HG02763 (cell line): ENCODE results near the gene SDHAF3.

Experiments
- ATAC-seq: cut with Tn5 transposase; IDR thresholded peaks from one replicate; pipeline ENCODE4 v1.9.1; 2021; ENCODE audit warnings: mild to moderate bottlenecking, moderate library complexity; ENCODE audit not compliant: unreplicated experiment

Gene SDHAF3

GRCh38 chr7:97215556-97215955 is 98.1 kb downstream of the SDHAF3 start:
- no peak for ATAC-seq

DNA sequence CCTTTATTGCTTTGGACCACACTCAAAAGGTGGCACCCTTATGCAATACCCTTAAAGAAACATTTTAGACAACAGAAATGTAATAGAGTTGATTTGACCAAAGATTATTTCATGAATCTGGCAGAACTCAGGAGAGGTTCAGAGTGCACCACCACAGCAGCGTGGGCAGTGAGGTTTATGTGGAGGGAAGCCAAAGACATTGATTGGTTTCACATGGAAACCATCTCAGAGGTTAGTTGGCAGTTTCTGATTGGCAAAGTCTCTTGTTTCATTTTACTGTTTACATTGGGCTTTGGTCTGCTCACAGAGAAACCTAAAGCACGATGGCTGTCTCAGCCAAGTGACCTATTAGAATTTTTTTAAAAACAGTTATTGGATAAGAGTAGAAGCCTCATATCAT is 101.3 kb downstream of the SDHAF3 start:
- ATAC-seq, result no peak

- ATAC-seq, result no peak
Measured at GRCh38 chr7:97219237-97219636, 101.7 kb downstream of the SDHAF3 start.

DNA sequence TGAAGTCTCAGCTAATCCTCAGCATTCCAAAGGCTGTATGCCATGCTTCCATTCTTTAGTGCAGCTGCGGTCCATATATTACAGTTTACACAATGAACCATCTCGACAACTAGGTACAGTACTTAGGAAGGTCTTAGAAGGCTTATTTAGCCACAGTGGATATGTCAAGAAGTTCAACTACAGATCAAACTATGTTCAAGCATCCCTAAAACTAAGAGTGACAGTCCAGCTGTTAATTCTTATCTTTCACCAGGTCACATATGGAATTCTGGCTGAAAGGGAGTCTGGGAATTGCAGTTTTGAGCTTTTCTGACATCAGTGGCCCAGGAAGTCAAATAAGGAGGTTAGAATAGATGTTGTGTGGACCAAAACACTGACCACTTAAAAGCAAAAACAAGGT is 106.8 kb downstream of the SDHAF3 start:
- ATAC-seq, result no peak

DNA sequence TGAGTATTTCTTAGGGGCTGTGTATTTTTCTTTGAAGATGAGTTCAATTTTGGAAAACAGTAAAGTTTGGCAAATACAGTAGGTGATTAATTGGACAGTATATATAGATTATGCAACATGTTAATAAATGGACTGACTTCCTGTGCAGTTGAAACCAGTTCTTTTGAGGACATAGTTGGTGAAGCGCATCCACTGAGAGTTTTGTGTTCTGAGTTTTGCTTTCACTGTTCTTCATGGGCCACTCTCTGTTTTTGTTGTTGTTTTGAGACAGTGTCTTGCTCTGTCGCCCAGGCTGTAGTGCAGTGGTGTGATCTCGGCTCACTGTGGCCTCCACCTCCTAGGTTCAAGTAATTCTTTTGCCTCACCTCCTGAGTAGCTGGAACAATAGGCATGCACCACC is 109.0 kb downstream of the SDHAF3 start:
- ATAC-seq, result peak; percentile 79
